Measurements from ENCODE around the gene OLFML1.

GRCh38 chr11:7480113-7480512 lies 5.2 kb upstream of the OLFML1 start:
- TF ChIP-seq CTCF (IDR thresholded peaks at IDR 0.05) (no peak), POLR2A (IDR thresholded peaks at IDR 0.05) (no peak), POLR2AphosphoS5 (IDR thresholded peaks at IDR 0.05) (no peak)

Measured in suprapubic skin (tissue), 4 donors.